Smooth muscle cell (in vitro differentiated cells): ENCODE measurements around the gene PNPLA8. TPM values are rescaled to one million over a fixed set of nuclear protein-coding genes. Genes with fewer than 3 reads are reported as not detected.

ENCODE experiments used
- DNase-seq: peaks from one replicate; lab custom pipeline; 2025; ENCODE audit not compliant: unreplicated experiment; lab: John Stamatoyannopoulos, UW
- H2AFZ ChIP-seq: fragments of 200-600 bp; sonication (generic); 2 replicates; pipeline ENCODE4 v1.6.0; 2016; ENCODE audit warnings: antibody characterized with exemption, low read depth, mild to moderate bottlenecking
- H3F3A ChIP-seq: fragments of 200-600 bp; sonication (generic); 2 replicates; pipeline ENCODE4 v1.6.0; 2017; ENCODE audit warnings: antibody characterized with exemption, low read depth
- H3K27ac ChIP-seq: fragments of 200-600 bp; sonication (generic); 2 replicates; pipeline ENCODE4 v1.5.1; 2016; ENCODE audit warnings: low read depth, mild to moderate bottlenecking
- H3K27me3 ChIP-seq: fragments of 200-600 bp; sonication (generic); 2 replicates; pipeline ENCODE4 v1.6.1; 2016; ENCODE audit warnings: low read depth, mild to moderate bottlenecking
- H3K36me3 ChIP-seq: fragments of 200-600 bp; sonication (generic); 2 replicates; pipeline ENCODE4 v1.5.1; 2016; ENCODE audit warnings: low read depth
- H3K4me1 ChIP-seq: fragments of 200-600 bp; sonication (generic); 2 replicates; pipeline ENCODE4 v1.5.1; 2016; ENCODE audit warnings: low read depth
- H3K4me2 ChIP-seq: fragments of 200-600 bp; sonication (generic); 2 replicates; pipeline ENCODE4 v1.6.0; 2016; ENCODE audit warnings: mild to moderate bottlenecking
- H3K4me3 ChIP-seq: fragments of 200-600 bp; sonication (generic); 2 replicates; pipeline ENCODE4 v1.5.1; 2016; ENCODE audit warnings: mild to moderate bottlenecking
- H3K79me2 ChIP-seq: fragments of 200-600 bp; sonication (generic); 2 replicates; pipeline ENCODE4 v1.6.0; 2016; ENCODE audit warnings: low read depth, mild to moderate bottlenecking
- H3K9ac ChIP-seq: fragments of 200-600 bp; sonication (generic); 2 replicates; pipeline ENCODE4 v1.6.0; 2016; ENCODE audit warnings: low read depth
- H3K9me3 ChIP-seq: fragments of 200-600 bp; sonication (generic); replicated peaks from 2 replicates; pipeline ENCODE4 v1.5.1; 2016; ENCODE audit warnings: low read depth
- H4K20me1 ChIP-seq: fragments of 200-600 bp; sonication (generic); 2 replicates; pipeline ENCODE4 v1.6.0; 2016; ENCODE audit warnings: low read depth
- CTCF ChIP-seq: fragments of 200-600 bp; sonication (generic); IDR thresholded peaks from 2 replicates; pipeline ENCODE4 v1.5.1; 2017; ENCODE audit warnings: borderline replicate concordance, mild to moderate bottlenecking, antibody characterized with exemption; ENCODE audit not compliant: insufficient read depth, poor library complexity, severe bottlenecking
- WGBS: methylation state at CpG from one replicate; pipeline ENCODE4 v1.1.7; 2016; ENCODE audit warnings: low lambda C conversion rate; 5-methylcytosine and 5-hydroxymethylcytosine counted together
- polyA plus RNA-seq: library from polyadenylated mRNA; unstranded; fragments of >200 nt; fragmentation: Nextera tagmentation; extraction: Ambion mirVana; gene quantifications from 2 replicates; pipeline ENCODE4 v1.2.1, GENCODE V29; 2016
- total RNA-seq: library from RNA; depleted of rRNA; stranded (reverse); fragments of >200 nt; gene quantifications from 2 replicates; pipeline ENCODE4 v1.2.3, GENCODE V29; 2014

The PNPLA8 gene
- 50.1 and 52.5 TPM in 2 replicates for total RNA-seq
- polyA plus RNA-seq = 18.6 and 26.0 TPM in 2 replicates

GRCh38 chr7:108525985-108526767 is at the start of gene PNPLA8:
Gene PNPLA8, minus strand, starts transcription at chr7:108526135. Its CDS starts 10,644 bp downstream, at chr7:108515491.
- Histone ChIP-seq H3K36me3 (no peaks in the 10 kb centered on the region), H3K4me3 (peak within 1 kb of the TSS; percentile 59), H3K27me3 (no peaks in the 10 kb centered on the region), H3K4me1 (peaks cover 15% of the 10 kb centered on the region), H3K27ac (peak within 1 kb of the TSS; percentile 98), H3K79me2 (peaks cover 38% of the 10 kb centered on the region), H3K4me2 (peak within 1 kb of the TSS; percentile 88), H2AFZ (peak within 1 kb of the TSS; percentile 80), H4K20me1 (peaks cover 40% of the 10 kb centered on the region), H3K9me3 (no peaks in the 10 kb centered on the region), H3K9ac (peak within 1 kb of the TSS; percentile 95), H3F3A (peaks cover 14% of the 10 kb centered on the region)
- peak; percentile 98 for DNase-seq
- 1% methylated on average over 63 of the region's 64 CpGs for WGBS
- no peak for TF ChIP-seq CTCF

- no peak overlapping the region for H3K9ac ChIP-seq
- no peak overlapping the region for H3K27ac ChIP-seq
- H3K4me3 ChIP-seq = no peak overlapping the region
- peaks cover 13% of the 10 kb centered on the region for H3K4me1 ChIP-seq
- H3K4me2 ChIP-seq = no peak overlapping the region
- DNase-seq = no peak
- no peaks in the 10 kb centered on the region for H3K27me3 ChIP-seq
- H3F3A ChIP-seq = no peaks in the 10 kb centered on the region
- H3K79me2 ChIP-seq = peaks cover 34% of the 10 kb centered on the region
- no peak for TF ChIP-seq CTCF
- H2AFZ ChIP-seq = no peak overlapping the region
- H4K20me1 ChIP-seq = peaks cover 31% of the 10 kb centered on the region
- WGBS = 88% methylated on average over 2 of the region's 2 CpGs
- peaks cover 11% of the 10 kb centered on the region for H3K36me3 ChIP-seq
- H3K9me3 ChIP-seq = no peaks in the 10 kb centered on the region
Measured at GRCh38 chr7:108575156-108575555, 49.2 kb upstream of the PNPLA8 start.

- no peak for DNase-seq
- Histone ChIP-seq H3K9me3 (no peaks in the 10 kb centered on the region), H3K79me2 (peaks cover 51% of the 10 kb centered on the region), H3K36me3 (peaks cover 11% of the 10 kb centered on the region), H3F3A (no peaks in the 10 kb centered on the region), H2AFZ (no peak overlapping the region), H3K9ac (no peak overlapping the region), H3K4me1 (peaks cover 28% of the 10 kb centered on the region), H3K27me3 (no peaks in the 10 kb centered on the region), H4K20me1 (peaks cover 31% of the 10 kb centered on the region), H3K27ac (no peak overlapping the region), H3K4me2 (peak overlapping the region; percentile 30), H3K4me3 (no peak overlapping the region)
- TF ChIP-seq CTCF = no peak
- 95% methylated on average over 2 of the region's 2 CpGs for WGBS
Measured at GRCh38 chr7:108572480-108572879, 46.5 kb upstream of the PNPLA8 start.
